ENCODE data around the gene UBE2K. TPM values are rescaled to one million over a fixed set of nuclear protein-coding genes. Genes with fewer than 3 reads are reported as not detected.

Gene UBE2K
- total and polyA plus RNA-seq, 2 of the 13 experiments (the other 11 are each of a cell fraction or from before 2014, with no cell fraction given), result 36.2 to 81.0 TPM

GRCh38 chr4:39649639-39650265 is 48.2 kb upstream of the UBE2K start (continued):
- TF ChIP-seq, protein P1, sequence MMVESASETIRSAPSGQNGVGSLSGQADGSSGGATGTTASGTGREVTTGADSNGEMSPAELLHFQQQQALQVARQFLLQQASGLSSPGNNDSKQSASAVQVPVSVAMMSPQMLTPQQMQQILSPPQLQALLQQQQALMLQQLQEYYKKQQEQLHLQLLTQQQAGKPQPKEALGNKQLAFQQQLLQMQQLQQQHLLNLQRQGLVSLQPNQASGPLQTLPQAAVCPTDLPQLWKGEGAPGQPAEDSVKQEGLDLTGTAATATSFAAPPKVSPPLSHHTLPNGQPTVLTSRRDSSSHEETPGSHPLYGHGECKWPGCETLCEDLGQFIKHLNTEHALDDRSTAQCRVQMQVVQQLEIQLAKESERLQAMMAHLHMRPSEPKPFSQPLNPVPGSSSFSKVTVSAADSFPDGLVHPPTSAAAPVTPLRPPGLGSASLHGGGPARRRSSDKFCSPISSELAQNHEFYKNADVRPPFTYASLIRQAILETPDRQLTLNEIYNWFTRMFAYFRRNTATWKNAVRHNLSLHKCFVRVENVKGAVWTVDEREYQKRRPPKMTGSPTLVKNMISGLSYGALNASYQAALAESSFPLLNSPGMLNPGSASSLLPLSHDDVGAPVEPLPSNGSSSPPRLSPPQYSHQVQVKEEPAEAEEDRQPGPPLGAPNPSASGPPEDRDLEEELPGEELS (CRISPR knock-in tag; IDR thresholded peaks at IDR 0.05), result peak; percentile 71
- TF ChIP-seq ZBTB49 (CRISPR knock-in tag; IDR thresholded peaks at IDR 0.05; ENCODE audit: borderline replicate concordance), result no peak
- no peak for TF ChIP-seq ZNF883 (CRISPR knock-in tag; IDR thresholded peaks at IDR 0.05; ENCODE audit: not compliant biosample characterization)
- no peak for TF ChIP-seq ZNF3 (CRISPR knock-in tag; IDR thresholded peaks at IDR 0.05)
- peak; percentile 59 for TF ChIP-seq MED1 (CRISPR knock-in tag; IDR thresholded peaks at IDR 0.05)
- TF ChIP-seq CEBPB (IDR thresholded peaks at IDR 0.05; ENCODE audit: borderline replicate concordance, low read depth, low read length), result peak; percentile 64; the same call in 1 of the 2 replicates
- TF ChIP-seq KAT8 (CRISPR knock-in tag; IDR thresholded peaks at IDR 0.05), result peak; percentile 41; the same call in 1 of the 2 replicates
- TF ChIP-seq PRPF4 (IDR thresholded peaks at IDR 0.05; ENCODE audit: low read depth, low read length, poor library complexity, severe bottlenecking), result no peak
- TF ChIP-seq ZHX1 (CRISPR knock-in tag; IDR thresholded peaks at IDR 0.05; ENCODE audit: low read depth), result no peak
- TF ChIP-seq ZNF362 (CRISPR knock-in tag; IDR thresholded peaks at IDR 0.05; ENCODE audit: borderline replicate concordance), result peak; percentile 88
- TF ChIP-seq IRX3 (CRISPR knock-in tag; IDR thresholded peaks at IDR 0.05; ENCODE audit: borderline replicate concordance, low read depth), result no peak
- TF ChIP-seq FOXO4 (CRISPR knock-in tag; conservative IDR thresholded peaks at IDR 0.05), result no peak
- peak; percentile 65; the same call in 1 of the 2 replicates for TF ChIP-seq TFE3 (CRISPR knock-in tag; IDR thresholded peaks at IDR 0.05)
- TF ChIP-seq MAFK (conservative IDR thresholded peaks at IDR 0.05 in 1 of 2, IDR thresholded peaks at IDR 0.05 in 1 of 2; ENCODE audit: low read length in 2 of 2), result no peak
- TF ChIP-seq ZMYM4 (CRISPR knock-in tag; IDR thresholded peaks at IDR 0.05), result peak; percentile 38; the same call in 1 of the 2 replicates
- no peak for TF ChIP-seq MIER3 (CRISPR knock-in tag; IDR thresholded peaks at IDR 0.05; ENCODE audit: borderline replicate concordance)

All from HepG2 (cell line).